NCI-H774 (cell line): Measurements from ENCODE around the gene RHEB.

Source experiments
- DNase-seq: peaks from one replicate; lab custom pipeline; 2025; lab: John Stamatoyannopoulos, UW

RHEB gene

GRCh38 chr7:151448261-151449252 lies 71.1 kb downstream of the RHEB start:
- DNase-seq, result peak; percentile 34

GRCh38 chr7:151447901-151448260 lies 71.8 kb downstream of the RHEB start:
- DNase-seq, result no peak

DNA sequence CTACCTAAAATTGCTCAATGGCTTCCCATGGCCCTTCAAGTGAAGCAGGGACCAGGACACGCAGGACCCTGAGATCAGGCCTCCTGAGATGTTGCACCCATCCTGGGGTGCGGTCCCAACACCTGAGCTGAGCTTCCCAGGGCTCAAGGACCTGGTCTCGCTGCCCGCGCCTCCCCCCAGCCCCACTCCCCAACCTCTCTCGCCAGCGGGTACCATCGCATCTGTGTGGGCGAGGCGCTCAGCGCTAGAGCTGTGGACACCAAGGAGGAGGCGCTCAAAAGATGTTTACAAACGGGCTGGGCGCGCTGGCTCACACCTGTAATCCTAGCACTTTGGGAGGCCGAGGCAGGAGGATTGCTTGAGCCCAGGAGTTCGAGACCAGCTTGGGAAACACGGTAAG lies 72.4 kb downstream of the RHEB start:
- no peak for DNase-seq

DNA sequence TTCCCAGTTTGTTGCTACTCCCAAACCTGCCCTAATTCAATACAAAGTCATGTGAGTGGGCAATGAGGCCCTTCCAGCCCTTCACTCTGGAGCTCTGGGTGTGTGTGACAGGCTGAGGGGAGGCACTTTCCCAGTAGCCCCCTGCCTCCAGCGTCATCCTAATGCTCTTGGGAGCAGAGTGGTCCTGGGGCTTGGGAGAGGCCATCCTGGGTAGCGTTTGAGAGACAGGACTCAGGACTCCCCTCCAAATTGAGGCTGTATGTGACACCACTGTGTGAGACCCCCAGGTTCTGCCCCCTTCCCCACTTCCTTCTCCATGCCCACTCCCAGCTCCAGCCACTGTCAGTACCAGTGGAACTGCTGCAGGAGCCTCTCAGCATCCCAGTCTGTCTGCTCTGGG lies 73.3 kb downstream of the RHEB start:
- DNase-seq, result no peak

DNA sequence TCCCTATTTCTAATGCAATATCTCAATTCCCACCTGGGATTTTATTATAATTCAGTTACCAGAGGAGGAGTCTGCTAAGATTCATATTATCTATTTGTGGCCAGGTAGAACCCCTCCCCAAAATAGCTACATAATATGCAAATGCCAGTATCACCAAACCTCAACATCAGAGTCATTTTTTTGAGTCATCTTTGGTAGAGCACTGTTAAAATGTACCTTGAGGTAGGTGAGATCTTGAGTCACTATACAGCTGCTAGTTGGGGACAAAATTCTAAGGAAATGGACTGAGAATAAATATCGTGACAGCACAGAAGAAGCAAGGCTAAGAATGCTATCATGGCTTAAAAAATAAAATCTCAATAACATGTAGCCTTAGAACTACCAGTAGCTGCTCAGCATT lies 75.1 kb downstream of the RHEB start:
- no peak for DNase-seq

DNA sequence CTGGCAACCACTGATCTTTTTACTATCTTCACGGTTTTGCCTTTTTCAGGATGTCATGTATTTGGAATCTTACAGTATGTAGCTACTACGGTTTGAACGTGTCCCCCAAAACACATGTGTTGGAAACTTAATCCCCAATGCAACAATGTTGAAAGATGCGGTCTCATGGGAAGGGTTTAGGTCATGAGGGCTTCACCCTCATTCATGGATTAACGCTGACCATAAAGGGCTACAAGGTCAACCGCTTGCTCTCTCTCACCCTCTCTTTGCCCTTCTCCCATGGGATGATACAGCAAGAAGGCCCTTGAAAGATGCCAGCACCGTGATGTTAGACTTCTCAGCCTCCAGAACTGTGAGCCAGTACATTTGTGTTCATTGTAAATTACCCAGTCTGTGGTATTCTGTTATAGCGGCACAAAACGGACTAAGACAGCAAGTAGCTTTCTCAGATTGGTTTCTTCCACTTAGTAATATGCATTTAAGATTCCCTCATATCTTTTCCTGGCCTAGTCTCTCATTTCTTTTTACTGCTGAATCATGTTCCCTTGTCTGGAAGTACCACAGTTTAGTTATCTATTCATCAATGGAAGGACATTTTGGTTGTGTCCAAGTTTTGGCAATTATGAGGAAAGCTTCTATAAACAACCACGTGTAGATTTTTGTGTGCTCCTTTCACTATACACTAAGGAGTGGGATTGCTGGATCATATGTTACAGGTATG lies 76.8 kb downstream of the RHEB start:
- DNase-seq, result no peak

DNA sequence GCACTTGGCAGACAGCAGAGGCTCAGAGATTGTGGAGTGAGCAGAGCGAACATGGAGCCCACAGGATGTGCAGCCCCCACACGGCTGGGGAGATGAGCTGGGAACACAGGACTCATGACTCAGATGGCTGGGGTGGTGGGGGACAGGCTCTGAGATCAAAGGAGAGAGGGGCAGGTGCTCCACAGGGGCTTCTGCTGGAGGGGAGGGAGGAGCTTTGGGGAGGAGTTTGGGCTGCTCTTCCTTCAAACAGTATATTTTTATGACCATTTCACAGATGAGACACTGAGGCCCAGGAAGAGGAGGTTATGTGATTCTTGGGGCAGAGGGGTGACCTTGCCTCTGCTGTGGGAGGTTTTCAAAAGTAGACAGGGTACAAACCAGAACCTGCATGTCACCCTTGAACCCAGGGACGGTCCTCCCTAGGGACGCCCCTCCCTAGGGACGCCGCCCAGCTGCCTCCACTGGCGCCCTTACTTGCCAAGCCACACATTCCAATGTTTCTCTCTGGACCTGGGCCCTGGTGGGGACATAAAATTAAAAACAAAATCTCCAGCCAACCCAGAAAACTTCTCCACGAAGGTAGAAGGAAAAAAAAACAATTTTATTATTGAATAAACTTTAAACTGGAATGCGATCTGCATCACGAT lies 78.8 kb downstream of the RHEB start:
- DNase-seq, result no peak

DNA sequence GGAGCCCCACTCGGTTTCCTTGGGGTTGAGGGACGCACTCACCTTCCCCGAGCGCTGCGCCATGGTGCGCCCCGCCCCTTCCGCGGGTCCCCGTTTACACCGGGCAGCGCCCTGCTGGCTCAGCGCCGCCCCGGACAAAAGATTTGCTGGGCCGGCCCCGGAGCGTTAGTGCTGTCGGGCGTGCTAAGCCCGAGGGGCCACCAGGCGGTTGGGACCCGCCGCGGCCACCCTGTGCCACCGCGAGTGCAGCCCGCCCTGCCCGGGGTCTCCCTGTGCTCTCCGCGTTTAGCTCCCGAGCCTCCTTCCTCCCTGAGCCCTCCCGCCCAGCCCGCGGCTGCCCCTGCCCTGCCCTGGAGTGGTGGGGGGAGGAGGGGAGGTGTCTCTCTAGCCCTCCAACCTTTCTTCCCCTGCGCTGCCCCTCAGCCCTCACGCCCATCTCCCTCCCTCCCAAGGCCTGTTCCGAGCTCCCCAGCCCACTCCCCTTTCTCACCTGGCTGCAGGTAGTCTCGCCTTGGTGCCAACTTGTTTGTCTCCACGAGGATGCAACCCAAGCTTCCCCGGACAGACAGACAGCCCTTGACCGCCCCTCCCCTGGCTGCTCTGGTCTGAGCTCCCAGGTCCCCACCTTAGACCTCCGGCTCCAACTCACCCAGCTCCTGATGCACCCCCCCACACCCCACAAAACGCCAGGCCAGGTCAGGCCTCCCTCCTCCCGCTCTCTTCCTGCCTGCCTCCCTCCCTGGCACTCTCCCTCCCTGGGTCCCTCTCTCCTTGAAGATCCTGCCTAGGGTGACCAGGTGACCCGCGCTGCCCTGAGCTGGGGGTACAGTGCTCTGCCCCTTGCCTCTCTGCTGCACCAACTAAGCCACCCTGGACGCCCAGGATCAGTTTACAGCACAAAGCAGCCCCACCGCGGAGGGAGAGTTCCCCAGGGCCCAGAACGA lies 79.6 kb downstream of the RHEB start, which contains the start of gene CRYGN:
TSS of gene CRYGN (minus strand) at position 287 of the 944 bp plus-strand sequence. CDS start at position 63, 224 bp downstream.
- no peak for DNase-seq

- DNase-seq, result no peak
Observed at GRCh38 chr7:151438864-151439601, 80.7 kb downstream of the RHEB start.

DNA sequence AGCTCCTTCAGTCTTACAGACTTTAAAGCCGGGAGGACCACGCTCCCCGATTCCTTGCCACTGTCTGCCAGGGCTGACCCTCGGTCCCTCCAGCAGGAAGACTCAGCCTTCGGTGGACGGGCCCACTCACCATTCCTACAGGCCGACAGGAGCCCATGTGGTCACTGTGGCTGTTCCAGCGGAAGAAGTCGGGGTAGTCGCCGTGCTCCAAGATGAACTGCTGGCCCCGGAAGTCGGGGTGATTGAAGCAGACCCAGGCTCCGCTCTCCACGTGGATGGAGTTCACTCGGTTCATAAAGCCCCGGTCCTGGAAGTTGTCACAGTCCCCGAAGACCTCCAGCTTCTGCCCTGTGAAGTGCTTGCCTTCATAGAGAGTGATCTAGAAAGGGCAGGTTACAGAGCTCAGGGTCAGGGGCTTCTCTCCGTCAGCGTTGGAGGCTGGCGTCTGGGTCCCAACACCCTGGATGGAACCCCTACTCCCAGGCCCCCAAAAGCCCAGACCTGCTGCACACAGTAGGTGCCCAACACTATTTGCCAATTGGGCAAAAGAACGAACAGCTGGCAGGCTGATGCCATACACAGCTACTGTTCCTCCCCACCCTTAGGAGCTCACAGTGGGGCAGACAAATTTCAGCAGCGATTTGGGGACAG lies 81.7 kb downstream of the RHEB start:
- no peak for DNase-seq

GRCh38 chr7:151437159-151437553 lies 82.5 kb downstream of the RHEB start:
- DNase-seq, result no peak

DNA sequence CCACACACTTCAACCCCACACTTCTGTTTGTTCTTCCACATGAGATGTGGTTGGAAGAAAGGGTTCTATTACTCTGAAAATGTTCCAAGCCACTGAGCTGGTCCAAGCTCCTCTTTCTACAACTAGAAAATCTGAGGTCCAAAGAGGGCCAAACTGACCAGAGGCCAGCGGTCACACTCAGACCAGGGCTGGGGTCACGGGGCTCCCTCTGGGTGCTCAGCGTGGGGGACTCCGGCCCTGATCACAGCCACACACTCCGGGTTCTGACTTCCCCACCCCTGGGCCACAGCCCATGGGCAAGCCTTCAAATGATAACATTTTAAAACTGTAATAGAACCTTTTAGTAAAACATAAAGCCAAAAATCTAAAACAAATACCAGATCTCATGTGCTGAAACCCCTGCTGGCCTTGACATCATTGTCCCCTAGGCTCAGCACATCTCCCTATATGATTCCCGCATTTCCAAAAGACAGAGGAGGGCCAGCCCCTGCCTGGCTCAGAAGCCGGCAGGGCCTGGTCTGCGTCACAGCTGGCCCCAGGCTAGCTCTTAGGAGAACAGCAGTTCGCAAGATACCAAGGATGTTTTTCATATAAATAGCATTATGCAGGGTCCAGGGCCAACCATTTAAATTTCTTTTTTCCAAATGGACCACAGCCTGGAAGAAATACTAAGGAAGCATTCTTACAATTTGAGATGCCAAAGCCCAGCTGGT lies 83.1 kb downstream of the RHEB start:
- no peak for DNase-seq

DNA sequence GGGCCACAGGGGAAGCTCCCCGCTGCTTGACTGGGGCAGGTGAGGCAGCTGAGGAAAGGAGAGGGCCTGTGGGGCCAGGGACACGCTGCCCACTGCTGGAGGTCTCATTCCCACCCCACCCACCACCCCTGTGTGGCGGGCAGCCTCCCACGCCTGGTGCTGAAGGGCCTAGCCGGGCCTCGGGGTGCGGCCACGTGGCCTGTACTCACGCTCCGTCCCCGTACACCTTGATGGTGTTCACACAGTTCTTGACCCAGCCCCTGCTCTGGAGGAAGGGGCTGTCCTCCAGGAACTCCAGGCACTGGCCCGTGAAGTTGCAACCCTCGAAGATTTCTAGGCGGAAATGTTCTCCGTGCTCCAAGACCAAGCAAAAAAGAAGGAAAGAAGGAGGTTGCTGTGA lies 83.7 kb downstream of the RHEB start:
- DNase-seq, result no peak

GRCh38 chr7:151435103-151435916 lies 84.4 kb downstream of the RHEB start:
- DNase-seq, result no peak

GRCh38 chr7:151434549-151434948 lies 85.1 kb downstream of the RHEB start:
- no peak for DNase-seq

GRCh38 chr7:151433721-151434400 lies 85.8 kb downstream of the RHEB start:
- no peak for DNase-seq

DNA sequence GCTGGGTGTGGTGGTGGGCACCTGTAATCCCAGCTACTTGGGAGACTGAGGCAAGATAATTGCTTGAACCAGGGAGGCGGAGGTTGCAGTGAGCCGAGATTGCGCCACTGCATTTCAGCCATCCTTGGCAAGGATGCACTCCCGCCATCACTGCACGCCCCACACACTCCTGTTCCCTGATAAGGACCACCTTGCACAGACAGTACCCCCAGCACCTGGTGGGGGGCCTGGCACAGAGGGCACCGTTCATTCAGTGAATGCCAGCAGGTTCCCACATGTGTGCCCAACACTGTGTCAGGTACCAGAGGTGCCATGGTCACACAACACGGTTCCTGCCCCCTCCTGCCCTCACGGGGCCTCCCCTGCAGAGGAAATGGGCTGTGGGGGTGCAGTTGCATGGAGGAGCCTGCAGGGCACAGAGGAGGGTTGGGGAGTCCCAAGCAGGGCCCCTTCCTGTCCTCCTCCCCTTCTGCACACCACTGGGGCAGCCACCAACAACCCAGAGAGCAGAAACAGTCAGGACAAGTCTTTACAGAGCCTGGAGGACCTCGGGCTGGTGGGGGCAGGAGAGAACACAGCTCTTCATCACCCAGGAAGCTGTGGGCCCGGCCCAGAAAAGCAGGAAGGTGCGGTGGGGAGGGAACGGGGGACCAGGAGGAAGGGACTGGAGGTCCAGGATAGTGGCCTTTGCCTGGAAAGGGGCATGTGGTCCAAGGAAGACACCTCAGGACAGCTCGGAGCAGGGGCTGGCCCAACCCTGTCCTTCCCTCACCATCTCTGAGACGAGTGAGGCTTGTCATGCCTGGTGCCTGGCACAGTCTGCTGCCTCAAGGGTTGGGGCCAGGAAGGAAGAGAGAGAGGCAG lies 86.8 kb downstream of the RHEB start:
- DNase-seq, result no peak
